ENCODE results near the gene ZNF480.

ZNF480 gene

GRCh38 chr19:52343548-52343947, 46.6 kb downstream of the ZNF480 start:
- Histone ChIP-seq H3K4me3 (ENCODE audit: low read length) (no peak overlapping the region), H3K4me1 (ENCODE audit: control insufficient read depth, insufficient read depth, low read length) (no peaks in the 10 kb centered on the region), H3K9ac (ENCODE audit: low read length) (no peak overlapping the region), H3K27me3 (replicated peaks; ENCODE audit: control insufficient read depth, insufficient read depth, low read length) (no peaks in the 10 kb centered on the region), H3K9me3 (ENCODE audit: control insufficient read depth, low read length) (peaks cover 6% of the 10 kb centered on the region), H3K36me3 (ENCODE audit: control insufficient read depth, insufficient read depth, low read length, severe bottlenecking) (peaks cover 12% of the 10 kb centered on the region)
- DNase-seq (ENCODE audit: low read depth), result peak; percentile 50

GRCh38 chr19:52345162-52345561, 48.2 kb downstream of the ZNF480 start:
- Histone ChIP-seq H3K36me3 (ENCODE audit: control insufficient read depth, insufficient read depth, low read length, severe bottlenecking) (peaks cover 23% of the 10 kb centered on the region), H3K9ac (ENCODE audit: low read length) (no peak overlapping the region), H3K27me3 (replicated peaks; ENCODE audit: control insufficient read depth, insufficient read depth, low read length) (no peaks in the 10 kb centered on the region), H3K9me3 (ENCODE audit: control insufficient read depth, low read length) (peaks cover 6% of the 10 kb centered on the region), H3K4me1 (ENCODE audit: control insufficient read depth, insufficient read depth, low read length) (no peaks in the 10 kb centered on the region), H3K4me3 (ENCODE audit: low read length) (no peak overlapping the region)
- no peak for DNase-seq (ENCODE audit: low read depth)

GRCh38 chr19:52351512-52351911, 54.5 kb downstream of the ZNF480 start:
- no peaks in the 10 kb centered on the region for H3K27me3 ChIP-seq (replicated peaks; ENCODE audit: control insufficient read depth, insufficient read depth, low read length)
- H3K4me1 ChIP-seq (ENCODE audit: control insufficient read depth, insufficient read depth, low read length), result no peaks in the 10 kb centered on the region
- peaks cover 20% of the 10 kb centered on the region for H3K9me3 ChIP-seq (ENCODE audit: control insufficient read depth, low read length)
- DNase-seq (ENCODE audit: low read depth), result no peak
- H3K9ac ChIP-seq (ENCODE audit: low read length), result no peak overlapping the region
- peaks cover 46% of the 10 kb centered on the region for H3K36me3 ChIP-seq (ENCODE audit: control insufficient read depth, insufficient read depth, low read length, severe bottlenecking)
- no peak overlapping the region for H3K4me3 ChIP-seq (ENCODE audit: low read length)

GRCh38 chr19:52366414-52366824, 69.5 kb downstream of the ZNF480 start:
- no peak overlapping the region for H3K9ac ChIP-seq (ENCODE audit: low read length)
- peaks cover 72% of the 10 kb centered on the region for H3K9me3 ChIP-seq (ENCODE audit: control insufficient read depth, low read length)
- no peak for DNase-seq (ENCODE audit: low read depth)
- peaks cover 9% of the 10 kb centered on the region for H3K4me1 ChIP-seq (ENCODE audit: control insufficient read depth, insufficient read depth, low read length)
- peaks cover 33% of the 10 kb centered on the region for H3K36me3 ChIP-seq (ENCODE audit: control insufficient read depth, insufficient read depth, low read length, severe bottlenecking)
- peak overlapping the region; percentile 62 for H3K4me3 ChIP-seq (ENCODE audit: low read length)
- no peaks in the 10 kb centered on the region for H3K27me3 ChIP-seq (replicated peaks; ENCODE audit: control insufficient read depth, insufficient read depth, low read length)

- peak within 1 kb of the TSS; percentile 92 for H3K4me3 ChIP-seq (ENCODE audit: low read length)
- H3K4me1 ChIP-seq (ENCODE audit: control insufficient read depth, insufficient read depth, low read length), result peaks cover 9% of the 10 kb centered on the region
- H3K9ac ChIP-seq (ENCODE audit: low read length), result peak within 1 kb of the TSS; percentile 94
- peak; percentile 97 for DNase-seq (ENCODE audit: low read depth)
- H3K36me3 ChIP-seq (ENCODE audit: control insufficient read depth, insufficient read depth, low read length, severe bottlenecking), result peaks cover 42% of the 10 kb centered on the region
- peaks cover 50% of the 10 kb centered on the region for H3K9me3 ChIP-seq (ENCODE audit: control insufficient read depth, low read length)
- H3K27me3 ChIP-seq (replicated peaks; ENCODE audit: control insufficient read depth, insufficient read depth, low read length), result no peaks in the 10 kb centered on the region
Measured at GRCh38 chr19:52369559-52370340, 72.8 kb downstream of the ZNF480 start, which contains the start of gene ZNF880. TSS of gene ZNF880 (plus strand) at chr19:52369923. CDS start at chr19:52369966, 43 bp downstream.

- Histone ChIP-seq H3K9me3 (ENCODE audit: control insufficient read depth, low read length) (peaks cover 45% of the 10 kb centered on the region), H3K36me3 (ENCODE audit: control insufficient read depth, insufficient read depth, low read length, severe bottlenecking) (peaks cover 44% of the 10 kb centered on the region), H3K27me3 (replicated peaks; ENCODE audit: control insufficient read depth, insufficient read depth, low read length) (no peaks in the 10 kb centered on the region), H3K4me1 (ENCODE audit: control insufficient read depth, insufficient read depth, low read length) (peaks cover 9% of the 10 kb centered on the region), H3K9ac (ENCODE audit: low read length) (peak overlapping the region; percentile 94), H3K4me3 (ENCODE audit: low read length) (peak overlapping the region; percentile 92)
- no peak for DNase-seq (ENCODE audit: low read depth)
Measured at GRCh38 chr19:52370341-52370710, 73.4 kb downstream of the ZNF480 start.

Data from adipocyte (in vitro differentiated cells).